Hematopoietic multipotent progenitor cell treated with erythropoietin and hydrocortisone succinate and interleukin-3 and kit ligand, for 15 days (in vitro differentiated cells): Measurements from ENCODE around the gene CTNNA3.

ENCODE experiments used
- DNase-seq: peaks from one replicate; pipeline ENCODE4 v3.0.0-alpha.2; 2015; ENCODE audit warnings: low spot score

The CTNNA3 gene

GRCh38 chr10:66071907-66072306, 1624.1 kb downstream of the CTNNA3 start:
- DNase-seq = no peak

- no peak for DNase-seq
Measured at GRCh38 chr10:66058594-66058993, 1637.4 kb downstream of the CTNNA3 start.

GRCh38 chr10:66049335-66049734, 1646.7 kb downstream of the CTNNA3 start:
- DNase-seq = no peak

GRCh38 chr10:66045859-66046258, 1650.1 kb downstream of the CTNNA3 start:
- no peak for DNase-seq

GRCh38 chr10:66041771-66042170, 1654.2 kb downstream of the CTNNA3 start:
- DNase-seq = no peak

GRCh38 chr10:66038623-66039022, 1657.4 kb downstream of the CTNNA3 start:
- DNase-seq = no peak

- DNase-seq = no peak
Measured at GRCh38 chr10:66026321-66026720, 1669.7 kb downstream of the CTNNA3 start.

GRCh38 chr10:66025186-66025585, 1670.8 kb downstream of the CTNNA3 start:
- no peak for DNase-seq

GRCh38 chr10:66021423-66021822, 1674.6 kb downstream of the CTNNA3 start:
- no peak for DNase-seq

- no peak for DNase-seq
Measured at GRCh38 chr10:66008221-66008620, 1687.8 kb downstream of the CTNNA3 start.

GRCh38 chr10:66006411-66006810, 1689.6 kb downstream of the CTNNA3 start:
- no peak for DNase-seq

- DNase-seq = no peak
Measured at GRCh38 chr10:65993451-65993850, 1702.5 kb downstream of the CTNNA3 start.

- no peak for DNase-seq
Measured at GRCh38 chr10:65968871-65969270, 1727.1 kb downstream of the CTNNA3 start.

- no peak for DNase-seq
Measured at GRCh38 chr10:65968437-65968836, 1727.6 kb downstream of the CTNNA3 start.

GRCh38 chr10:65964205-65964604, 1731.8 kb downstream of the CTNNA3 start:
- DNase-seq = no peak

GRCh38 chr10:65952086-65952485, 1743.9 kb downstream of the CTNNA3 start:
- DNase-seq = no peak

GRCh38 chr10:65950075-65950474, 1745.9 kb downstream of the CTNNA3 start:
- no peak for DNase-seq

GRCh38 chr10:65949526-65949925, 1746.5 kb downstream of the CTNNA3 start:
- no peak for DNase-seq

- no peak for DNase-seq
Measured at GRCh38 chr10:65945061-65945460, 1750.9 kb downstream of the CTNNA3 start.

GRCh38 chr10:65943451-65943850, 1752.5 kb downstream of the CTNNA3 start:
- no peak for DNase-seq

GRCh38 chr10:65940816-65941662, 1755.0 kb downstream of the CTNNA3 start:
- no peak for DNase-seq

GRCh38 chr10:65940105-65940504, 1755.9 kb downstream of the CTNNA3 start:
- DNase-seq = no peak

- DNase-seq = no peak
Measured at GRCh38 chr10:65931291-65932070, 1764.5 kb downstream of the CTNNA3 start.
